H9 (cell line): ENCODE results near the gene GJB5. TPM values are rescaled to one million over a fixed set of nuclear protein-coding genes. Genes with fewer than 3 reads are reported as not detected.

Experiments
- DNase-seq: peaks from one replicate; pipeline ENCODE4 v3.0.0-alpha.2; 2017
- H2AFZ ChIP-seq: one replicate; pipeline ENCODE4 v1.6.1; 2013; ENCODE audit warnings: mild to moderate bottlenecking, low read length, control low read depth, moderate library complexity
- H2AK5ac ChIP-seq: 2 replicates; pipeline ENCODE4 v1.6.1; 2013; ENCODE audit warnings: low read length, control low read depth, mixed read lengths; ENCODE audit not compliant: insufficient read length
- H2BK120ac ChIP-seq: one replicate; pipeline ENCODE4 v1.6.1; 2013; ENCODE audit warnings: low read depth, mild to moderate bottlenecking, low read length, control low read depth, inconsistent platforms; ENCODE audit not compliant: poor library complexity, severe bottlenecking
- H2BK12ac ChIP-seq: 2 replicates; pipeline ENCODE4 v1.6.1; 2013; ENCODE audit warnings: low read length, control low read depth, mixed read lengths, low read depth; ENCODE audit not compliant: insufficient read length
- H2BK15ac ChIP-seq: 2 replicates; pipeline ENCODE4 v1.6.1; 2013; ENCODE audit warnings: low read depth, low read length, control low read depth
- H2BK20ac ChIP-seq: one replicate; pipeline ENCODE4 v1.6.1; 2013; ENCODE audit warnings: low read depth, mild to moderate bottlenecking, low read length, control low read depth, inconsistent platforms; ENCODE audit not compliant: poor library complexity, severe bottlenecking
- H2BK5ac ChIP-seq: 2 replicates; pipeline ENCODE4 v1.6.1; 2013; ENCODE audit warnings: low read length, control low read depth, mixed read lengths; ENCODE audit not compliant: insufficient read length
- H3K14ac ChIP-seq: 2 replicates; pipeline ENCODE4 v1.6.1; 2013; ENCODE audit warnings: low read length, control low read depth; ENCODE audit not compliant: insufficient read depth
- H3K18ac ChIP-seq: 2 replicates; pipeline ENCODE4 v1.6.1; 2013; ENCODE audit warnings: low read depth, mild to moderate bottlenecking, mixed read lengths, low read length, control low read depth; ENCODE audit not compliant: insufficient read length
- H3K23ac ChIP-seq: 2 replicates; pipeline ENCODE4 v1.6.1; 2013; ENCODE audit warnings: low read length, control low read depth, mixed read lengths, low read depth; ENCODE audit not compliant: insufficient read length
- H3K23me2 ChIP-seq: 2 replicates; pipeline ENCODE4 v1.6.1; 2013; ENCODE audit warnings: low read depth, mild to moderate bottlenecking, mixed read lengths, low read length, control low read depth; ENCODE audit not compliant: insufficient read length, poor library complexity, severe bottlenecking
- H3K27ac ChIP-seq: 2 replicates; pipeline ENCODE4 v1.5.1; 2013; ENCODE audit warnings: low read length, control low read depth, mixed read lengths, low read depth; ENCODE audit not compliant: insufficient read length
- H3K27me3 ChIP-seq: 2 replicates; pipeline ENCODE4 v1.6.1; 2013; ENCODE audit warnings: low read length, control low read depth, inconsistent platforms; ENCODE audit not compliant: insufficient read depth
- H3K4ac ChIP-seq: 2 replicates; pipeline ENCODE4 v1.6.1; 2013; ENCODE audit warnings: low read depth, mild to moderate bottlenecking, control low read depth, inconsistent platforms, low read length, moderate library complexity
- H3K4me1 ChIP-seq: 2 replicates; pipeline ENCODE4 v1.6.1; 2013; ENCODE audit warnings: low read length, control low read depth, inconsistent platforms; ENCODE audit not compliant: insufficient read depth
- H3K4me2 ChIP-seq: 2 replicates; pipeline ENCODE4 v1.6.1; 2013; ENCODE audit warnings: low read length, control low read depth, mixed read lengths; ENCODE audit not compliant: insufficient read length, insufficient read depth
- H3K56ac ChIP-seq: 2 replicates; pipeline ENCODE4 v1.6.1; 2013; ENCODE audit warnings: low read depth, mild to moderate bottlenecking, mixed read lengths, low read length, control low read depth; ENCODE audit not compliant: insufficient read length
- H3K79me1 ChIP-seq: 2 replicates; pipeline ENCODE4 v1.6.1; 2013; ENCODE audit warnings: low read depth, mild to moderate bottlenecking, moderate library complexity, low read length, control low read depth, inconsistent platforms; ENCODE audit not compliant: insufficient read depth, poor library complexity, severe bottlenecking
- H3K79me2 ChIP-seq: 2 replicates; pipeline ENCODE4 v1.6.1; 2013; ENCODE audit warnings: low read length, control low read depth, inconsistent platforms; ENCODE audit not compliant: insufficient read depth
- H3K9ac ChIP-seq: 2 replicates; pipeline ENCODE4 v1.6.1; 2013; ENCODE audit warnings: low read length, control low read depth, mixed read lengths; ENCODE audit not compliant: insufficient read length; ENCODE audit errors: extremely low read depth
- H3K9me3 ChIP-seq: one replicate; pipeline ENCODE4 v1.6.1; 2013; ENCODE audit warnings: low read depth, low read length, inconsistent platforms; ENCODE audit not compliant: control insufficient read depth
- H3T11ph ChIP-seq: one replicate; pipeline ENCODE4 v1.6.1; 2013; ENCODE audit warnings: mild to moderate bottlenecking, low read length, control low read depth, inconsistent platforms
- H4K20me1 ChIP-seq: one replicate; pipeline ENCODE4 v1.6.1; 2013; ENCODE audit not compliant: control insufficient read depth, insufficient read length, insufficient read depth
- H4K5ac ChIP-seq: 2 replicates; pipeline ENCODE4 v1.6.1; 2013; ENCODE audit warnings: low read depth, mild to moderate bottlenecking, mixed read lengths, low read length, control low read depth; ENCODE audit not compliant: insufficient read length
- H4K8ac ChIP-seq: replicated peaks from 2 replicates; pipeline ENCODE4 v1.6.1; 2013; ENCODE audit warnings: low read length, control low read depth, mixed read lengths, low read depth; ENCODE audit not compliant: insufficient read length
- H4K91ac ChIP-seq: 2 replicates; pipeline ENCODE4 v1.6.1; 2013; ENCODE audit warnings: low read depth, mild to moderate bottlenecking, moderate library complexity, mixed read lengths, low read length, control low read depth; ENCODE audit not compliant: insufficient read length
- H3K27ac Mint-ChIP-seq, 3 experiments: 2 replicates in 2 of 3; 3 replicates in 1 of 3; pipeline ENCODE4 v1.8.0; 2020 to 2021; ENCODE audit warnings: mixed read lengths in 3 of 3, mild to moderate bottlenecking in 1 of 3, moderate library complexity in 1 of 3
- H3K27me3 Mint-ChIP-seq: 2 replicates; pipeline ENCODE4 v1.8.0; 2021; ENCODE audit warnings: low read depth, mild to moderate bottlenecking, moderate library complexity, mixed read lengths
- H3K36me3 Mint-ChIP-seq, 3 experiments: 2 replicates in 2 of 3; 3 replicates in 1 of 3; pipeline ENCODE4 v1.8.0; 2020 to 2021; ENCODE audit warnings: low read depth in 3 of 3, mixed read lengths in 3 of 3; ENCODE audit not compliant: insufficient read depth in 1 of 3
- H3K4me1 Mint-ChIP-seq, 2 experiments: 2 replicates each; pipeline ENCODE4 v1.8.0; 2020; ENCODE audit warnings: mixed read lengths in 2 of 2
- H3K4me3 Mint-ChIP-seq, 2 experiments: 2 replicates in 1 of 2; 3 replicates in 1 of 2; pipeline ENCODE4 v1.8.0; 2020 to 2021; ENCODE audit warnings: mild to moderate bottlenecking in 2 of 2, mixed read lengths in 2 of 2, moderate library complexity in 1 of 2
- H3K9me3 Mint-ChIP-seq, 2 experiments: 2 replicates in 1 of 2; 3 replicates in 1 of 2; pipeline ENCODE4 v1.8.0; 2020; ENCODE audit warnings: mild to moderate bottlenecking in 2 of 2, mixed read lengths in 2 of 2, moderate library complexity in 1 of 2
- WGBS: extraction: QIAGEN DNeasy Blood & Tissue Kit; methylation state at CpG from one replicate; pipeline ENCODE4 v1.1.7; 2013; ENCODE audit warnings: missing lambda C conversion rate, low lambda C conversion rate, mixed read lengths; ENCODE audit not compliant: insufficient read length; ENCODE audit errors: extremely low coverage; 5-methylcytosine and 5-hydroxymethylcytosine counted together
- total RNA-seq: library from RNA; stranded (reverse); gene quantifications from 2 replicates; pipeline ENCODE4 v1.2.1, GENCODE V29; 2021
- TF ChIP-seq, protein P1 (sequence below): fragments of 200-600 bp; sonication (generic); conservative IDR thresholded peaks from 3 replicates; pipeline ENCODE4 v1.8.0; 2021; ENCODE audit warnings: antibody characterized with exemption, mild to moderate bottlenecking

Gene GJB5
- total RNA-seq, 1 experiment from 2014 or later = 0.22 TPM

DNA sequence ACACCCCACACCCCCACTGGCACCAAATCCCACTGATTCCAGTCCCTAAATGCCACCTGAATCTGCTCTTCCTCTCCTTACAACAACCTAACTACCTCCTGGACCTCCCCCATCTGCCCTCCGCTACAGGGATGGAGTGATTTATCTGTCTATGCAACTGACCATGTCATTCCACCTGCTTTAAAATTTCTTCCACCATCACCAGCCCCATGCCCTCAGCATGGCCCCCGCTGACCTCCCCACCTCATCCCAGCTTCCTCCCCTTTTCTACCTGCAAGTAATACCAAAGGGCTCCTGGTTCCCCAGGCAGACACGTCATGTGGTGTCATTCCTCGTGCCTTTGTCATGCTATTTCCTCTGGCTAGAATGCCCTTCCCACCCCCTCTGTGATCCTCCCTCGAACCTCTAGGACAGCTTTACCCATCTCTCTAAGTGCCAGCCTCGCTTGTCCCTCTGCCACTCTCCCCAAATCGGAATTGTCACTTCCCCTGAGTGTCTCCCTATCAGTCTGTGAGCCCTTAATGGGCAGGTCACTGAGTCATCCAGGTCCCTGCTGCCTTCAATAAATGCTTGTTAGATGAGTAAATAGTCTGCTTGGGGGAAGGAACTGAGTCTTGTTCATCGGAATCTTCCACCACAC lies 8.4 kb downstream of the GJB5 start:
- H2BK120ac ChIP-seq = no peak overlapping the region
- H3K4me3 Mint-ChIP-seq = peak overlapping the region; percentile 29 to 43; a peak in 4 of 5 replicates
- TF ChIP-seq, protein P1, sequence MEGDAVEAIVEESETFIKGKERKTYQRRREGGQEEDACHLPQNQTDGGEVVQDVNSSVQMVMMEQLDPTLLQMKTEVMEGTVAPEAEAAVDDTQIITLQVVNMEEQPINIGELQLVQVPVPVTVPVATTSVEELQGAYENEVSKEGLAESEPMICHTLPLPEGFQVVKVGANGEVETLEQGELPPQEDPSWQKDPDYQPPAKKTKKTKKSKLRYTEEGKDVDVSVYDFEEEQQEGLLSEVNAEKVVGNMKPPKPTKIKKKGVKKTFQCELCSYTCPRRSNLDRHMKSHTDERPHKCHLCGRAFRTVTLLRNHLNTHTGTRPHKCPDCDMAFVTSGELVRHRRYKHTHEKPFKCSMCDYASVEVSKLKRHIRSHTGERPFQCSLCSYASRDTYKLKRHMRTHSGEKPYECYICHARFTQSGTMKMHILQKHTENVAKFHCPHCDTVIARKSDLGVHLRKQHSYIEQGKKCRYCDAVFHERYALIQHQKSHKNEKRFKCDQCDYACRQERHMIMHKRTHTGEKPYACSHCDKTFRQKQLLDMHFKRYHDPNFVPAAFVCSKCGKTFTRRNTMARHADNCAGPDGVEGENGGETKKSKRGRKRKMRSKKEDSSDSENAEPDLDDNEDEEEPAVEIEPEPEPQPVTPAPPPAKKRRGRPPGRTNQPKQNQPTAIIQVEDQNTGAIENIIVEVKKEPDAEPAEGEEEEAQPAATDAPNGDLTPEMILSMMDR = no peak
- no peak overlapping the region for H4K5ac ChIP-seq
- peaks cover 6% of the 10 kb centered on the region; the same call in 1 of the 2 replicates for H3K4me1 ChIP-seq
- no peak overlapping the region for H2BK20ac ChIP-seq
- no peaks in the 10 kb centered on the region for H3K79me2 ChIP-seq
- H3K23me2 ChIP-seq = no peaks in the 10 kb centered on the region
- H3K27ac ChIP-seq = no peak overlapping the region
- no peaks in the 10 kb centered on the region; a peak in 1 of 5 replicates for H3K9me3 Mint-ChIP-seq
- H2BK5ac ChIP-seq = no peak overlapping the region
- no peak overlapping the region for H2BK15ac ChIP-seq
- peaks cover 22 to 24% of the 10 kb centered on the region in 2 experiments for H3K4me1 Mint-ChIP-seq
- H3K9me3 ChIP-seq = no peaks in the 10 kb centered on the region
- peak overlapping the region in 1 of 3 experiments; percentile 26; a peak in 3 of 7 replicates for H3K27ac Mint-ChIP-seq
- H4K91ac ChIP-seq = no peak overlapping the region
- no peak overlapping the region for H3K4me2 ChIP-seq
- no peak overlapping the region for H3K56ac ChIP-seq
- no peak overlapping the region for H3T11ph ChIP-seq
- H3K23ac ChIP-seq = no peak overlapping the region
- H3K27me3 Mint-ChIP-seq = no peaks in the 10 kb centered on the region; the same call in none of the 2 replicates
- no peak overlapping the region for H3K14ac ChIP-seq
- no peak overlapping the region for H3K18ac ChIP-seq
- no peak overlapping the region for H2AK5ac ChIP-seq
- H2AFZ ChIP-seq = no peak overlapping the region
- no peak overlapping the region for H3K9ac ChIP-seq
- WGBS = no CpG with 5 or more reads among the region's 8 CpGs
- DNase-seq = peak; percentile 79
- H2BK12ac ChIP-seq = no peak overlapping the region
- no peak overlapping the region for H3K4ac ChIP-seq
- no peaks in the 10 kb centered on the region for H4K20me1 ChIP-seq
- H3K36me3 Mint-ChIP-seq = no peaks in the 10 kb centered on the region; a peak in 1 of 7 replicates
- no peaks in the 10 kb centered on the region for H3K79me1 ChIP-seq
- H4K8ac ChIP-seq = no peak overlapping the region
- H3K27me3 ChIP-seq = no peaks in the 10 kb centered on the region
